ENCODE results near the gene FXYD6.

- TF ChIP-seq CTCF (IDR thresholded peaks at IDR 0.05; ENCODE audit: low read depth, low read length) (no peak), POLR2A (IDR thresholded peaks at IDR 0.05; ENCODE audit: extremely low read depth, insufficient read length) (no peak)
Measured at GRCh38 chr11:117814204-117814765, 62.2 kb downstream of the FXYD6 start.

All from NB4 (cell line).